ENCODE data around the gene HS6ST2.

- TF ChIP-seq CTCF (conservative IDR thresholded peaks at IDR 0.05; ENCODE audit: low read length), result peak; percentile 69
- no peak for TF ChIP-seq EZH2phosphoT487 (IDR thresholded peaks at IDR 0.05; ENCODE audit: borderline replicate concordance, low read depth, low read length)
Measured at GRCh38 chrX:132631579-132632232, 326.7 kb downstream of the HS6ST2 start.
